ENCODE results near the gene C12orf42.
"Not testable (repeated sequence)": the region's sequence is repeated elsewhere in the genome, so short reads cannot be mapped to it uniquely, and the experiment has no call there.

Gene C12orf42

GRCh38 chr12:103494734-103495468 lies 867 bp downstream of the C12orf42 start:
- DNase-seq, result no peak

GRCh38 chr12:103494051-103494733 lies 1.6 kb downstream of the C12orf42 start:
- DNase-seq, result no peak

GRCh38 chr12:103493199-103493598 lies 2.6 kb downstream of the C12orf42 start:
- no peak for DNase-seq

GRCh38 chr12:103482365-103482764 lies 13.4 kb downstream of the C12orf42 start:
- no peak for DNase-seq

- no peak for DNase-seq
Observed at GRCh38 chr12:103475073-103475472, 20.7 kb downstream of the C12orf42 start.

- DNase-seq, result no peak
Observed at GRCh38 chr12:103470664-103471063, 25.1 kb downstream of the C12orf42 start.

- no peak for DNase-seq
Observed at GRCh38 chr12:103469719-103470118, 26.0 kb downstream of the C12orf42 start.

- no peak for DNase-seq
Observed at GRCh38 chr12:103468837-103469236, 26.9 kb downstream of the C12orf42 start.

- DNase-seq, result no peak
Observed at GRCh38 chr12:103462675-103463074, 33.1 kb downstream of the C12orf42 start.

- no peak for DNase-seq
Observed at GRCh38 chr12:103457471-103457870, 38.3 kb downstream of the C12orf42 start.

GRCh38 chr12:103456006-103456405 lies 39.8 kb downstream of the C12orf42 start:
- DNase-seq, result no peak

- no peak for DNase-seq
Observed at GRCh38 chr12:103455020-103455763, 40.6 kb downstream of the C12orf42 start.

GRCh38 chr12:103444983-103445382 lies 50.8 kb downstream of the C12orf42 start:
- no peak for DNase-seq

- DNase-seq, result no peak
Observed at GRCh38 chr12:103442822-103443221, 52.9 kb downstream of the C12orf42 start.

- no peak for DNase-seq
Observed at GRCh38 chr12:103442182-103442555, 53.6 kb downstream of the C12orf42 start.

- DNase-seq, result no peak
Observed at GRCh38 chr12:103441437-103442181, 54.2 kb downstream of the C12orf42 start.

GRCh38 chr12:103434165-103435105 lies 61.3 kb downstream of the C12orf42 start:
- not testable (repeated sequence) for DNase-seq

- no peak for DNase-seq
Observed at GRCh38 chr12:103431950-103432349, 63.8 kb downstream of the C12orf42 start.

GRCh38 chr12:103431387-103431786 lies 64.4 kb downstream of the C12orf42 start:
- no peak for DNase-seq

GRCh38 chr12:103425674-103426073 lies 70.1 kb downstream of the C12orf42 start:
- DNase-seq, result not testable (repeated sequence)

- not testable (repeated sequence) for DNase-seq
Observed at GRCh38 chr12:103424849-103425586, 70.8 kb downstream of the C12orf42 start.

All from activated CD4-positive, alpha-beta T cell treated with anti-CD3 and anti-CD28 coated beads, Interleukin-2, amount 50 U/mL, for 4 hours (primary cell).